Gastroesophageal sphincter (tissue), 4 donors: ENCODE data around the gene OR9A4. TPM values are rescaled to one million over a fixed set of nuclear protein-coding genes. Genes with fewer than 3 reads are reported as not detected.
"Not testable (repeated sequence)": the region's sequence is repeated elsewhere in the genome, so short reads cannot be mapped to it uniquely, and the experiment has no call there.

Experiments used
- ATAC-seq: fragments of 150-250 bp; one replicate; pipeline ENCODE4 v1.9.1; 2016; ENCODE audit warnings: mild to moderate bottlenecking, moderate library complexity
- H3K27ac ChIP-seq, 4 donors: fragments of 200-600 bp; sonication (generic) in 3 of 4; 1 replicate in 3 of 4; 2 replicates in 1 of 4; pipeline ENCODE4 v1.5.1; 2016 to 2019
- H3K27me3 ChIP-seq: fragments of 200-600 bp; sonication (generic); one replicate; pipeline ENCODE4 v1.5.1; 2019
- H3K36me3 ChIP-seq, 2 donors: fragments of 200-600 bp; sonication (generic); one replicate each; pipeline ENCODE4 v1.5.1; 2019; ENCODE audit warnings: control low read depth in 1 of 2
- H3K4me1 ChIP-seq, 3 donors: fragments of 200-600 bp; sonication (generic); 1 replicate in 2 of 3; 2 replicates in 1 of 3; pipeline ENCODE4 v1.5.1; 2016 to 2019; ENCODE audit warnings: control low read depth in 2 of 3
- H3K4me3 ChIP-seq, 2 donors: fragments of 200-600 bp; sonication (generic); one replicate each; pipeline ENCODE4 v1.5.1; 2019; ENCODE audit warnings: mild to moderate bottlenecking in 1 of 2, moderate library complexity in 1 of 2
- H3K9me3 ChIP-seq, 3 donors: fragments of 200-600 bp; sonication (generic); one replicate each; pipeline ENCODE4 v1.5.1; 2017 to 2019; ENCODE audit warnings: control low read depth in 2 of 3
- EP300 ChIP-seq: sonication (generic); formaldehyde crosslinking; IDR thresholded peaks from one replicate; pipeline ENCODE4 v1.6.1; 2017; ENCODE audit warnings: antibody characterized with exemption, mild to moderate bottlenecking
- POLR2A ChIP-seq, 2 donors: fragments of 450-650 bp; IDR thresholded peaks; one replicate each; pipeline ENCODE4 v1.6.1; 2017; ENCODE audit warnings: antibody characterized with exemption in 2 of 2, mild to moderate bottlenecking in 2 of 2, moderate library complexity in 1 of 2
- POLR2AphosphoS5 ChIP-seq: sonication (generic); formaldehyde crosslinking; IDR thresholded peaks from one replicate; pipeline ENCODE4 v1.6.1; 2017; ENCODE audit warnings: antibody characterized with exemption
- WGBS, 2 donors: methylation state at CpG; one replicate each; pipeline ENCODE4 v1.1.5; 2018; ENCODE audit warnings: low coverage in 1 of 2; 5-methylcytosine and 5-hydroxymethylcytosine counted together
- total RNA-seq, 4 donors: library from RNA; depleted of rRNA; stranded (reverse); fragments of >200 nt; gene quantifications; one replicate each; pipeline ENCODE4 v1.1.0, GENCODE V29; 2016
- TF ChIP-seq, protein P1 (sequence below), 4 experiments: fragments of 200-600 bp in 2 of 4; fragments of 450-650 bp in 2 of 4; sonication (generic) in 1 of 4; IDR thresholded peaks; one replicate each; pipeline ENCODE4 v1.5.1; 2017 to 2019; ENCODE audit warnings: antibody characterized with exemption in 4 of 4, mild to moderate bottlenecking in 2 of 4, moderate library complexity in 2 of 4

The OR9A4 gene
- total RNA-seq, 4 donors from 2014 or later: not detected

DNA sequence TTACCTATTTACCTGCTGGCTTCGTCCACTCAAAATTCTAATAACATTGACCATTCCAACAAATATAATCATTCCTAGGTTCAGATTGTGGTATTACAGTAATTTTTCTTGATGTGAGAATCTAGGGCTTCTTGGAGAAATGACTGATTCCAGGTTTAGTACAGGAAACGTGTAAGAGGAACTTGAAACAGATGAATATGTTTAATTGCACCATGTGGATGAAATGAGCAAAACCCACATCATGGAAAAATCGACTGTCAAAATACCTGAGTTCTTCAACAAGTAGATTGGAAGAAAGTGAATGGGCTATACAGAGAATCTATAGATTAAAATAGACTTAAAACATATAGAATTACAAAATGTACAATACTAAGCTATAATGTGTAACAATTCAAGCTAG, 24.9 kb upstream of the OR9A4 start:
- H3K27me3 ChIP-seq: no peaks in the 10 kb centered on the region
- H3K27ac ChIP-seq: no peak overlapping the region
- H3K4me3 ChIP-seq: no peak overlapping the region
- no peaks in the 10 kb centered on the region for H3K4me1 ChIP-seq
- 50 to 66% methylated on average over 2 to 3 of the region's 3 CpGs for WGBS, 2 donors
- ATAC-seq: no peak
- TF ChIP-seq EP300: no peak
- TF ChIP-seq POLR2A (IDR thresholded peaks at IDR 0.05): no peak
- no peak for TF ChIP-seq POLR2AphosphoS5
- TF ChIP-seq, protein P1, sequence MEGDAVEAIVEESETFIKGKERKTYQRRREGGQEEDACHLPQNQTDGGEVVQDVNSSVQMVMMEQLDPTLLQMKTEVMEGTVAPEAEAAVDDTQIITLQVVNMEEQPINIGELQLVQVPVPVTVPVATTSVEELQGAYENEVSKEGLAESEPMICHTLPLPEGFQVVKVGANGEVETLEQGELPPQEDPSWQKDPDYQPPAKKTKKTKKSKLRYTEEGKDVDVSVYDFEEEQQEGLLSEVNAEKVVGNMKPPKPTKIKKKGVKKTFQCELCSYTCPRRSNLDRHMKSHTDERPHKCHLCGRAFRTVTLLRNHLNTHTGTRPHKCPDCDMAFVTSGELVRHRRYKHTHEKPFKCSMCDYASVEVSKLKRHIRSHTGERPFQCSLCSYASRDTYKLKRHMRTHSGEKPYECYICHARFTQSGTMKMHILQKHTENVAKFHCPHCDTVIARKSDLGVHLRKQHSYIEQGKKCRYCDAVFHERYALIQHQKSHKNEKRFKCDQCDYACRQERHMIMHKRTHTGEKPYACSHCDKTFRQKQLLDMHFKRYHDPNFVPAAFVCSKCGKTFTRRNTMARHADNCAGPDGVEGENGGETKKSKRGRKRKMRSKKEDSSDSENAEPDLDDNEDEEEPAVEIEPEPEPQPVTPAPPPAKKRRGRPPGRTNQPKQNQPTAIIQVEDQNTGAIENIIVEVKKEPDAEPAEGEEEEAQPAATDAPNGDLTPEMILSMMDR (IDR thresholded peaks at IDR 0.05): no peak
- no peaks in the 10 kb centered on the region for H3K9me3 ChIP-seq
- H3K36me3 ChIP-seq: no peaks in the 10 kb centered on the region

- not testable (repeated sequence) for H3K4me1 ChIP-seq, H3K4me3 ChIP-seq, H3K36me3 ChIP-seq, H3K27ac ChIP-seq, ATAC-seq, H3K27me3 ChIP-seq
- WGBS, 2 donors: no CpG with 5 or more reads among the region's 3 CpGs
- H3K9me3 ChIP-seq: peaks cover 0 to 11% (median 0%) of the 10 kb centered on the region in 3 donors
Measured at GRCh38 chr7:141899366-141899765, 16.8 kb upstream of the OR9A4 start.

- H3K4me3 ChIP-seq: no peak overlapping the region
- no peak for ATAC-seq
- H3K27me3 ChIP-seq: no peaks in the 10 kb centered on the region
- 62 to 67% methylated on average over 4 of the region's 4 CpGs for WGBS, 2 donors
- H3K4me1 ChIP-seq: no peaks in the 10 kb centered on the region
- H3K36me3 ChIP-seq: no peaks in the 10 kb centered on the region
- no peak for TF ChIP-seq POLR2AphosphoS5
- TF ChIP-seq, protein P1 (IDR thresholded peaks at IDR 0.05): no peak
- TF ChIP-seq EP300: no peak
- no peak for TF ChIP-seq POLR2A (IDR thresholded peaks at IDR 0.05)
- no peaks in the 10 kb centered on the region for H3K9me3 ChIP-seq
- no peak overlapping the region for H3K27ac ChIP-seq
Measured at GRCh38 chr7:141906285-141906684, 9.9 kb upstream of the OR9A4 start.

GRCh38 chr7:141911391-141911790, 4.8 kb upstream of the OR9A4 start:
- H3K27me3 ChIP-seq: no peaks in the 10 kb centered on the region
- H3K9me3 ChIP-seq: no peaks in the 10 kb centered on the region
- H3K27ac ChIP-seq: no peak overlapping the region
- no peaks in the 10 kb centered on the region for H3K36me3 ChIP-seq
- no peaks in the 10 kb centered on the region for H3K4me1 ChIP-seq
- H3K4me3 ChIP-seq: no peak overlapping the region
- TF ChIP-seq, protein P1 (IDR thresholded peaks at IDR 0.05): no peak
- TF ChIP-seq POLR2AphosphoS5 (no peak), EP300 (no peak), POLR2A (IDR thresholded peaks at IDR 0.05) (no peak)
- no peak for ATAC-seq

- Histone ChIP-seq H3K9me3 (no peaks in the 10 kb centered on the region), H3K27me3 (no peaks in the 10 kb centered on the region), H3K4me1 (no peaks in the 10 kb centered on the region), H3K4me3 (no peak overlapping the region), H3K36me3 (no peaks in the 10 kb centered on the region), H3K27ac (no peak overlapping the region)
- ATAC-seq: no peak
- TF ChIP-seq, protein P1 (IDR thresholded peaks at IDR 0.05): no peak
- TF ChIP-seq POLR2AphosphoS5 (no peak), POLR2A (IDR thresholded peaks at IDR 0.05) (no peak), EP300 (no peak)
- WGBS, 2 donors: 59 to 91% methylated on average over 2 of the region's 2 CpGs
Measured at GRCh38 chr7:141915565-141915964, 634 bp upstream of the OR9A4 start.

DNA sequence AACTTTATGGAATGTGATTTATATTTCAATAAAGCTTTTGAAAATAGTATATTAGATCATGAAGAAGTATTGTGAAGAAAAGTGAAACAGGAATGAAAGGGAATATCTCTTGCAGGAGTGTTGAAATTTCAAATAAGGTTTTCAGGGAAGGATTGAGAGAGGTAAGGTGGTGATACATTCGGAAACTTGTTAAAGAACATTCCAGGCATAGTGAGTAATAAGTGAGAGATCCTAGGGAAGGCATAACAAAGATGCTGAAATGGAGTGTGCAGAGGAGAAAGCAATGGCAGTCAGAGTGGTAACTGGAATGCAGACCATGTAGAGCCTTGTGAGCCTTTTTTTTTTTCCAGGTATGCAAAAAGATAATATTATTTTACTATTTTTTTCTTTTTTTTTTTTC, 4.1 kb downstream of the OR9A4 start:
- H3K4me3 ChIP-seq: no peak overlapping the region
- no peaks in the 10 kb centered on the region for H3K4me1 ChIP-seq
- H3K27me3 ChIP-seq: no peaks in the 10 kb centered on the region
- TF ChIP-seq EP300 (no peak), POLR2AphosphoS5 (no peak), POLR2A (IDR thresholded peaks at IDR 0.05) (no peak)
- TF ChIP-seq, protein P1 (IDR thresholded peaks at IDR 0.05): no peak
- ATAC-seq: no peak
- H3K27ac ChIP-seq: no peak overlapping the region
- H3K36me3 ChIP-seq: no peaks in the 10 kb centered on the region
- no peaks in the 10 kb centered on the region for H3K9me3 ChIP-seq
- WGBS, 2 donors: 58 to 75% methylated on average over 1 of the region's 1 CpG
